IMR-90 (cell line): Measurements from ENCODE around the gene CTIF. TPM values are rescaled to one million over a fixed set of nuclear protein-coding genes. Genes with fewer than 3 reads are reported as not detected.
A peak's percentile ranks its signal among the peaks of the same experiment; 100 is the strongest.

ENCODE experiments used
- ATAC-seq: fragments of 200-7000 bp; cut with Tn5 transposase; 2 replicates; pipeline ENCODE4 v1.9.1; 2020; ENCODE audit warnings: low read depth, mild to moderate bottlenecking, moderate library complexity
- BruUV-seq: library from RNA; stranded (reverse); fragments of 400-500 nt; replicated peaks from 2 replicates; lab custom pipeline; 2021; lab: Mats Ljungman, UMichigan
- CTCF ChIA-PET: fragments of 300-600 bp; formaldehyde crosslinking; extraction: SDS; loops from one replicate; lab custom pipeline; 2021; ENCODE audit warnings: antibody characterized with exemption; lab: Yijun Ruan, JAX
- POLR2A ChIA-PET: fragments of 300-600 bp; sonication (Branson Sonifier 250); formaldehyde crosslinking; loops from one replicate; lab custom pipeline; 2022; ENCODE audit warnings: antibody characterized with exemption; ENCODE audit not compliant: unreplicated experiment; lab: Charles Lee
- DNase-seq: peaks from one replicate; pipeline ENCODE4 v3.0.0; 2013
- H2AFZ ChIP-seq: replicated peaks from 2 replicates; pipeline ENCODE3; 2013; ENCODE audit warnings: low read length, mild to moderate bottlenecking; ENCODE audit not compliant: poor library complexity
- H2AK5ac ChIP-seq: 2 replicates; pipeline ENCODE4 v1.6.1; 2013; ENCODE audit warnings: low read depth, low read length, inconsistent platforms
- H2AK9ac ChIP-seq: replicated peaks from 2 replicates; pipeline ENCODE3; 2013; ENCODE audit warnings: mild to moderate bottlenecking, low read depth, low read length, moderate library complexity; ENCODE audit not compliant: poor library complexity
- H2BK120ac ChIP-seq: 2 replicates; pipeline ENCODE4 v1.6.1; 2013; ENCODE audit warnings: low read depth, low read length, inconsistent platforms
- H2BK15ac ChIP-seq: 3 replicates; pipeline ENCODE4 v1.6.1; 2013; ENCODE audit warnings: low read depth, low read length, inconsistent platforms
- H2BK20ac ChIP-seq: 2 replicates; pipeline ENCODE4 v1.6.1; 2013; ENCODE audit warnings: low read depth, mild to moderate bottlenecking, inconsistent platforms, low read length, moderate library complexity
- H2BK5ac ChIP-seq: 2 replicates; pipeline ENCODE4 v1.6.1; 2013; ENCODE audit warnings: mild to moderate bottlenecking, low read depth, low read length, inconsistent platforms; ENCODE audit not compliant: poor library complexity, severe bottlenecking
- H3K14ac ChIP-seq: replicated peaks from 2 replicates; pipeline ENCODE4 v1.6.1; 2013; ENCODE audit warnings: low read depth, low read length, inconsistent platforms
- H3K18ac ChIP-seq: 2 replicates; pipeline ENCODE4 v1.6.1; 2013; ENCODE audit warnings: low read depth, low read length, control low read depth
- H3K23ac ChIP-seq: 2 replicates; pipeline ENCODE4 v1.6.1; 2013; ENCODE audit warnings: low read depth, low read length, inconsistent platforms
- H3K27ac ChIP-seq: 2 replicates; pipeline ENCODE4 v1.5.1; 2013; ENCODE audit warnings: mild to moderate bottlenecking, control low read depth, low read length; ENCODE audit not compliant: insufficient read depth
- H3K27me3 ChIP-seq: 2 replicates; pipeline ENCODE4 v1.6.1; 2013; ENCODE audit warnings: low read length; ENCODE audit not compliant: control insufficient read depth, insufficient read depth
- H3K36me3 ChIP-seq: 2 replicates; pipeline ENCODE4 v1.6.1; 2013; ENCODE audit warnings: low read length, mixed read lengths; ENCODE audit not compliant: control insufficient read depth, insufficient read depth
- H3K4ac ChIP-seq: 2 replicates; pipeline ENCODE4 v1.6.1; 2013; ENCODE audit warnings: low read depth, low read length, inconsistent platforms
- H3K4me1 ChIP-seq: 2 replicates; pipeline ENCODE4 v1.6.1; 2013; ENCODE audit warnings: low read length, mixed read lengths; ENCODE audit not compliant: control insufficient read depth, insufficient read depth
- H3K4me2 ChIP-seq: 2 replicates; pipeline ENCODE4 v1.6.1; 2013; ENCODE audit warnings: low read depth, mild to moderate bottlenecking, control low read depth, low read length, moderate library complexity
- H3K4me3 ChIP-seq: 2 replicates; pipeline ENCODE4 v1.5.1; 2013; ENCODE audit warnings: low read depth, mild to moderate bottlenecking, control low read depth, low read length, moderate library complexity; ENCODE audit not compliant: insufficient read depth
- H3K56ac ChIP-seq: 2 replicates; pipeline ENCODE4 v1.6.1; 2013; ENCODE audit warnings: low read length, inconsistent platforms; ENCODE audit not compliant: insufficient read depth; ENCODE audit errors: extremely low read depth
- H3K79me1 ChIP-seq, 2 experiments: 2 replicates each; pipeline ENCODE4 v1.6.1; 2013; ENCODE audit warnings: low read length in 2 of 2, inconsistent platforms in 1 of 2, low read depth in 1 of 2
- H3K9ac ChIP-seq: 2 replicates; pipeline ENCODE4 v1.6.1; 2013; ENCODE audit warnings: low read depth, low read length, control low read depth
- H3K9me1 ChIP-seq: 2 replicates; pipeline ENCODE4 v1.6.1; 2013; ENCODE audit warnings: low read length, inconsistent platforms; ENCODE audit not compliant: insufficient read depth
- H3K9me3 ChIP-seq: 2 replicates; pipeline ENCODE4 v1.6.1; 2013; ENCODE audit warnings: low read length; ENCODE audit not compliant: control insufficient read depth, insufficient read depth
- H4K20me1 ChIP-seq: 2 replicates; pipeline ENCODE4 v1.6.1; 2013; ENCODE audit warnings: low read length, inconsistent platforms; ENCODE audit not compliant: insufficient read depth
- H4K5ac ChIP-seq: 2 replicates; pipeline ENCODE4 v1.6.1; 2013; ENCODE audit warnings: mild to moderate bottlenecking, low read depth, low read length, control low read depth
- H4K8ac ChIP-seq, 2 experiments: 2 replicates each; pipeline ENCODE4 v1.6.1; 2013; ENCODE audit warnings: low read depth in 2 of 2, low read length in 2 of 2, control low read depth in 1 of 2, inconsistent platforms in 1 of 2
- H4K91ac ChIP-seq: 2 replicates; pipeline ENCODE4 v1.6.1; 2013; ENCODE audit warnings: low read depth, low read length, inconsistent platforms; ENCODE audit not compliant: insufficient read depth
- BHLHE40 ChIP-seq: fragments of 150-350 bp; IDR thresholded peaks from 2 replicates; pipeline ENCODE4 v1.6.1; 2016; ENCODE audit warnings: mild to moderate bottlenecking, low read depth, low read length
- CEBPB ChIP-seq: IDR thresholded peaks from 2 replicates; pipeline ENCODE4 v1.6.1; 2012; ENCODE audit warnings: low read depth, low read length, improper control_type of control experiment
- CTCF ChIP-seq: conservative IDR thresholded peaks from 2 replicates; pipeline ENCODE4 v1.5.1; 2012; ENCODE audit warnings: mild to moderate bottlenecking, low read depth, low read length, improper control_type of control experiment
- ELK1 ChIP-seq: fragments of 150-350 bp; IDR thresholded peaks from 2 replicates; pipeline ENCODE4 v1.6.1; 2016; ENCODE audit warnings: low read depth, mild to moderate bottlenecking, low read length, moderate library complexity, borderline replicate concordance
- FOS ChIP-seq: fragments of 150-350 bp; IDR thresholded peaks from 2 replicates; pipeline ENCODE4 v1.6.1; 2016; ENCODE audit warnings: low read depth, low read length
- MXI1 ChIP-seq: IDR thresholded peaks from 2 replicates; pipeline ENCODE4 v1.6.1; 2012; ENCODE audit warnings: low read depth, mild to moderate bottlenecking, low read length, moderate library complexity, borderline replicate concordance
- NFE2L2 ChIP-seq: fragments of 150-350 bp; IDR thresholded peaks from 2 replicates; pipeline ENCODE4 v1.6.1; 2016; ENCODE audit warnings: low read depth, mild to moderate bottlenecking, low read length
- RAD21 ChIP-seq: IDR thresholded peaks from 2 replicates; pipeline ENCODE4 v1.6.1; 2012; ENCODE audit warnings: low read length, improper control_type of control experiment
- RCOR1 ChIP-seq: IDR thresholded peaks from 2 replicates; pipeline ENCODE4 v1.6.1; 2012; ENCODE audit warnings: mild to moderate bottlenecking, low read length, improper control_type of control experiment; ENCODE audit not compliant: insufficient replicate concordance
- RFX5 ChIP-seq: IDR thresholded peaks from 2 replicates; pipeline ENCODE4 v1.8.0; 2012; ENCODE audit warnings: low read depth, mild to moderate bottlenecking, low read length, moderate library complexity
- SMC3 ChIP-seq: fragments of 150-350 bp; IDR thresholded peaks from 2 replicates; pipeline ENCODE4 v1.6.1; 2016; ENCODE audit warnings: low read depth, mild to moderate bottlenecking, antibody characterized with exemption, low read length, moderate library complexity
- USF2 ChIP-seq: fragments of 150-350 bp; IDR thresholded peaks from 2 replicates; pipeline ENCODE4 v1.6.1; 2017; ENCODE audit warnings: mild to moderate bottlenecking, antibody characterized with exemption, low read length, low read depth
- WGBS, 2 experiments: methylation state at CpG; one replicate each; pipeline versions ENCODE4 v1.1.5 to v1.1.7; 2013; ENCODE audit warnings: missing lambda C conversion rate in 2 of 2; ENCODE audit not compliant: insufficient read length in 1 of 2; ENCODE audit errors: extremely low coverage in 2 of 2; 5-methylcytosine and 5-hydroxymethylcytosine counted together
- dilution Hi-C: fragments of 300-500 bp; cut with HindIII; formaldehyde crosslinking; loops from one replicate; pipeline ENCODE4 v1.14.3; 2018; ENCODE audit warnings: low sequenced_read_pairs; ENCODE audit not compliant: unreplicated experiment
- in situ Hi-C: fragments of 300-500 bp; cut with MboI; formaldehyde crosslinking; loops from 3 replicates; pipeline ENCODE4 v1.14.3; 2019; ENCODE audit warnings: low sequenced_read_pairs, inconsistent platforms, mixed read lengths
- intact Hi-C: fragments of 100-400 bp; cut with micrococcal nuclease; formaldehyde crosslinking; loops from 2 replicates; pipeline ENCODE4 v1.10.0; 2022
- polyA plus RNA-seq, 3 experiments: library from polyadenylated mRNA; depleted of rRNA; stranded (reverse); fragments of >200 nt; gene quantifications; 2 replicates each; pipeline ENCODE4 v1.2.3, GENCODE V29; 2012; ENCODE audit warnings: low replicate concordance in 1 of 3
- total RNA-seq: library from RNA; depleted of rRNA; stranded (reverse); fragments of >200 nt; gene quantifications from 2 replicates; pipeline ENCODE4 v1.2.3, GENCODE V29; 2012

CTIF gene
- total and polyA plus RNA-seq, 2 of the 4 experiments (the other 2 are of a cell fraction): 25.1 to 57.0 TPM

- peaks cover 24% of the 10 kb centered on the region for H3K9me1 ChIP-seq
- POLR2A ChIA-PET: interaction anchor here (0.6 kb wide), 1 partner anchor 78 kb away, joined by 3 read pairs; no protein-coding TSS in a partner anchor
- peak overlapping the region; percentile 94; the same call in 1 of the 2 replicates for H3K4ac ChIP-seq
- no peak overlapping the region for H3K56ac ChIP-seq
- H4K91ac ChIP-seq: peak overlapping the region; percentile 45; the same call in 1 of the 2 replicates
- H4K8ac ChIP-seq: peak overlapping the region in 1 of 2 experiments; percentile 25; a peak in 2 of 4 replicates
- no peaks in the 10 kb centered on the region for H3K9me3 ChIP-seq
- BruUV-seq: no TSS peak
- no peak overlapping the region for H2BK5ac ChIP-seq
- CTCF ChIA-PET: no interaction called here
- H2BK120ac ChIP-seq: peak overlapping the region; percentile 25
- no peak for DNase-seq
- H3K27me3 ChIP-seq: no peaks in the 10 kb centered on the region
- no peak overlapping the region for H3K4me3 ChIP-seq
- dilution Hi-C loops: no loop called here
- peaks cover 13% of the 10 kb centered on the region for H3K4me1 ChIP-seq
- peaks cover 2 to 24% of the 10 kb centered on the region in 2 experiments; a peak in 3 of 4 replicates for H3K79me1 ChIP-seq
- H4K5ac ChIP-seq: no peak overlapping the region
- ATAC-seq: no peak
- H2BK15ac ChIP-seq: peak overlapping the region; percentile 63; the same call in 1 of the 3 replicates
- H3K14ac ChIP-seq: peak overlapping the region; percentile 19; the same call in 1 of the 2 replicates
- peak overlapping the region; percentile 81 for H2AK5ac ChIP-seq
- H3K27ac ChIP-seq: no peak overlapping the region
- intact Hi-C loops: no loop called here
- H4K20me1 ChIP-seq: peaks cover 9% of the 10 kb centered on the region
- H2AK9ac ChIP-seq: peak overlapping the region; percentile 35
- in situ Hi-C loops: loop anchor here (25.0 kb wide), 1 partner anchor 401 kb away; no protein-coding TSS in a partner anchor
- TF ChIP-seq BHLHE40 (no peak), ELK1 (no peak), USF2 (no peak), RAD21 (no peak), SMC3 (no peak), MXI1 (no peak), CTCF (no peak), RCOR1 (no peak), FOS (no peak), CEBPB (no peak), NFE2L2 (no peak), RFX5 (no peak)
- WGBS, 2 experiments: 80% methylated on average over 1 of the region's 6 CpGs; no CpG with 5 or more reads in 1 of the 2 experiments
- H2AFZ ChIP-seq: peak overlapping the region; percentile 8
- no peak overlapping the region for H3K9ac ChIP-seq
- no peak overlapping the region for H3K18ac ChIP-seq
- no peaks in the 10 kb centered on the region for H3K36me3 ChIP-seq
- H3K23ac ChIP-seq: peak overlapping the region; percentile 51; the same call in 1 of the 2 replicates
- H3K4me2 ChIP-seq: no peak overlapping the region
- peak overlapping the region; percentile 63 for H2BK20ac ChIP-seq
These were observed 2.3 kb upstream of the CTIF start for GRCh38 chr18:48536516-48536915.
